HUES48 (cell line): ENCODE data around the gene EOLA1.
"Not testable (repeated sequence)": the region's sequence is repeated elsewhere in the genome, so short reads cannot be mapped to it uniquely, and the experiment has no call there.

ENCODE experiments used
- H3K27ac ChIP-seq: one replicate; pipeline ENCODE4 v1.7.0; 2013; ENCODE audit warnings: low read depth, low read length, inconsistent platforms
- H3K27me3 ChIP-seq: 2 replicates; pipeline ENCODE4 v1.6.1; 2013; ENCODE audit warnings: mild to moderate bottlenecking, low read length; ENCODE audit not compliant: control insufficient read depth, insufficient read depth
- H3K36me3 ChIP-seq: 2 replicates; pipeline ENCODE4 v1.6.1; 2013; ENCODE audit warnings: low read length; ENCODE audit not compliant: control insufficient read depth, insufficient read depth
- H3K4me1 ChIP-seq: 2 replicates; pipeline ENCODE4 v1.6.1; 2013; ENCODE audit warnings: mild to moderate bottlenecking, low read length; ENCODE audit not compliant: control insufficient read depth, insufficient read depth
- H3K4me3 ChIP-seq: 2 replicates; pipeline ENCODE4 v1.5.1; 2013; ENCODE audit warnings: mild to moderate bottlenecking, low read depth, low read length
- H3K9ac ChIP-seq: 2 replicates; pipeline ENCODE4 v1.6.1; 2013; ENCODE audit warnings: mild to moderate bottlenecking, low read depth, low read length, moderate library complexity
- H3K9me3 ChIP-seq: 2 replicates; pipeline ENCODE4 v1.6.1; 2013; ENCODE audit warnings: low read length; ENCODE audit not compliant: control insufficient read depth, insufficient read depth

The EOLA1 gene

DNA sequence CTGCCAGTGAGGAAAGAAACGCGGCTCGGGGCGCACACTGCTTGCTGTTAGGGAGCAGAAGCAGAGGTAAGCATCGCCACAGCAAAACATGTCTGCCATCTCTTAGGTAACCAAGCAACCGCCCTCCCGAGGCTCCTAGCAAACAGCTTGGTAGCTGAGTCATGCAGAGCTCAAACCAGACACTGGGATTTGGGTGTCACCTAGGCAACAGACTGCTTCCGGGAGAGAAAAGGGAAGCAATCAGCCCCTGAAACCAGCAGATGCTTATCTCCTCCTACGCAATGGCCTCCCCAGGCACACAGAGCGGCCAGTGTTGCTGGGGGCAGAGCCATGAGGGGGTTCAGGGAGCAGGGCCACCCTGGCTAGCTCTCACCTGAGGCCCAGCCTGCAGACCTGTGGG is 37.4 kb upstream of the EOLA1 start:
- H3K4me1 ChIP-seq, H3K9ac ChIP-seq, H3K27me3 ChIP-seq, H3K4me3 ChIP-seq: not testable (repeated sequence)
- Histone ChIP-seq H3K36me3 (peaks cover 16% of the 10 kb centered on the region), H3K9me3 (peaks cover 15% of the 10 kb centered on the region), H3K27ac (peak overlapping the region; percentile 51)

DNA sequence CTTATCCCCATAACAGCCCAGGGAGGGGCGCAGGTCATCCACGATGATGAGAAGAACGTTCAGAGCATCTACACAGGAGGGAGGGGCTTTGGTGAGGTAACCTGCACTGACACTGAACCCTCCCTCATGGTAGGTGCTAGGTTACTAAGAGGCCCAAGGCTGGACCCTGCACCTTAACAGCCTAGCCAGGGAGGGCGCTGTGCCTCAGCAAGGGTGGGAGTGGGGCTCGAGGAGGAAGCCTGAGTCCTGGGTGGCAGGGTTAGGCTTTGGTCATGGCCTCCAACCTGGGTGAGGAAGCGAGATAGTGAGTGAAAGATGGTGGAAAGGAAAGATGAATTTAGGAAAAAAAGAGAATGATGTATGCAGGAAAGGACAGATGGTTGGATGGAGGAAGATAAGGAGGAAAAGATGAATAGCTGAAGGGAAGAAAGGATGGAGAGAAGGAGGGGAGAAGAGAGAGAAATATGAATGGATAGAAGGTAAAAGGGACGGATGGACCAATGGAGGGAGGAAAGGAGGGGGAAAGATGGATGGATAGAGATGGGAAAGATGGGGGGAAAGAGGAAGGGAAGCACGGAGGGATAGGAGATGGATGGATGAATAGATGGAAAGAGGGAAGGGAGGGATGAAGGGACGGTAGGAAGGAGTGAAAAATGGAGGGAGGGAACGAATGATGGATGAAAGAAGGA is 36.4 kb upstream of the EOLA1 start:
- H3K9me3 ChIP-seq = peaks cover 15% of the 10 kb centered on the region
- no peak overlapping the region for H3K27ac ChIP-seq
- peak overlapping the region; percentile 62 for H3K4me3 ChIP-seq

DNA sequence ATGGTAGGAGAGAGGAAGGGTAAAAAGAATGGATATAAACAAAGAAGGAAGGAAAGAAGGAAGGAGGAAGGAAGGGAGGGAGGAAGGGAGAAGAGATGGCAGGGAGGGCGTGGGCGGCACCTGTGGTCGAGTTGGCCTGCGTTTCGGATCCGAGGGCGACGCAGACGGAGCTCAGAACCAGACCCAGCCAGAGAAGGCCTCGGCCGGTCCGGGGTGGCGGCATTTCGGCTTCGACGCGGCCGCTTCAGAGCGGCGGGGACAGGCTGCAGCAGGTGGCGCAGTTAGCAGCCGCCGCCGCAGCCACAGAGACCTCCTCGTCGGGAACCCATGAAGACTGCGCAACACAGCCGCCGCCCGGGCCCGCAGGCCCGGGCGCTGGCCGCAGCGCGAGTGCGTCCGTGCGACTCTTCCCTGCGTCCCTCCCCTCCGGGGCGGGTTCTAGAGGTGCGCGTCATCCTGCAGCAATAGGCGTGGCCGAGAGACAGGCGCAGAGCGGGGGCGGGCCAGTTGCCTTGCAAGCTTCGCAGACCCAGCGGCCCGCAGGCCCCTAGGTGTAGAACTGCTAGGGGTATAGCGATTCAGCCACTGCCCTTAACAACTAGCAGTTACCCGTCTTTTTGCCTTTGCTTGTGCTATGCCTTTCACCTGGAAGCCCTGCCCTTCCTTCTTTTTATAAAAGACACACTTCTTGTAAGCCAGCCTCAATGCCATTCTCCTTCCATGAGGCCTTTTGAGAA is 35.7 kb upstream of the EOLA1 start, which contains the start of gene IDS:
Gene IDS, minus strand, starts transcription at position 392 of the 737 bp plus-strand sequence. Its CDS starts 169 bp downstream, at position 223.
- peaks cover 2% of the 10 kb centered on the region for H3K4me1 ChIP-seq
- peaks cover 11% of the 10 kb centered on the region; the same call in 1 of the 2 replicates for H3K36me3 ChIP-seq
- H3K9me3 ChIP-seq = peaks cover 15% of the 10 kb centered on the region
- peak within 1 kb of the TSS; percentile 48 for H3K9ac ChIP-seq
- H3K4me3 ChIP-seq = peak within 1 kb of the TSS; percentile 62
- peak within 1 kb of the TSS; percentile 77 for H3K27ac ChIP-seq
- no peaks in the 10 kb centered on the region for H3K27me3 ChIP-seq

More for the DNA sequence above, 36.4 kb upstream of the EOLA1 start:
- no peaks in the 10 kb centered on the region for H3K27me3 ChIP-seq
- H3K9ac ChIP-seq = peak overlapping the region; percentile 48; the same call in 1 of the 2 replicates
- peaks cover 16% of the 10 kb centered on the region for H3K36me3 ChIP-seq
- H3K4me1 ChIP-seq = no peaks in the 10 kb centered on the region

DNA sequence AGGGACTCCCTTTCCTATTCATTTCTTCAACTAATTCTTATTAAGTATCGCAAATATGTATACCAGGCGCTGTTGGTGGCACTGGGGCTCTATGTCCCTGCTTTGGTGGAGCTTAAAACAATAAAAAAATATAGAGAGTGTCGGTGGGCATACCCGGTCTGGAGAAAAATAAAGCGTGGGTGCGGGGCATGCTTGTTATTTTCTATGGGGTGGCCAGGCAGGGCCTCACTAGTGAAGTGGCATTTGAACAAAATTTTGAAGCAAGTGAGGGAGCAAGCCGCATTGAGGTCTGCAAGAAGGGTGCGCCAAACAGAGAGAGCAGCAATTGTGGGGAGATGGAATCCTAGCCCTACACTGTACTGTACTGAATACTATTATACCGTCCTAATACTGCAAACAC is 35.1 kb upstream of the EOLA1 start:
- H3K27ac ChIP-seq = no peak overlapping the region
- no peaks in the 10 kb centered on the region for H3K27me3 ChIP-seq
- peaks cover 8% of the 10 kb centered on the region; the same call in 1 of the 2 replicates for H3K36me3 ChIP-seq
- H3K4me3 ChIP-seq = peak overlapping the region; percentile 62; the same call in 1 of the 2 replicates
- peaks cover 12% of the 10 kb centered on the region for H3K9me3 ChIP-seq
- peaks cover 4% of the 10 kb centered on the region for H3K4me1 ChIP-seq
- no peak overlapping the region for H3K9ac ChIP-seq

DNA sequence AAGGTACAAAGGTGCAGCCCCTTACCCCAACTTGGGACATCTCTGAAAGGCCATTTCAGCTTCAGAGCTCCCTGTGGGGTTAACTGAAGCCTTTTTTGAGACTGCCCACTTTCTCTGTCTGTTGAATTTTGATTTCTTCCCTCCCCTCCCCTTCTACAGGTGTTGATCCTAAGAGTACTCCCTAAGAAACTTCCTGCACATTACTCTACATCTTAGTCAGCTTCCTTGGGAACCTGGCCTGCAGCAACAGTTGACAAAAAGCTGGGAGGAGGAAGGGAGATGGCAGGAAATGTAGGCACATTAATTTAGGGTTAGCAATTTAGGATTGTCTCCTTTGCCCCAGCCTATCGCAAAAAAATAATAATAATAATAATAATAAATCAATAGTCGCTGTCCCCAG is 34.5 kb upstream of the EOLA1 start:
- H3K9me3 ChIP-seq = peaks cover 10% of the 10 kb centered on the region
- H3K4me3 ChIP-seq = no peak overlapping the region
- no peak overlapping the region for H3K9ac ChIP-seq
- H3K27ac ChIP-seq = no peak overlapping the region
- H3K4me1 ChIP-seq = peaks cover 4% of the 10 kb centered on the region
- H3K27me3 ChIP-seq = no peaks in the 10 kb centered on the region
- H3K36me3 ChIP-seq = peaks cover 8% of the 10 kb centered on the region; the same call in 1 of the 2 replicates

DNA sequence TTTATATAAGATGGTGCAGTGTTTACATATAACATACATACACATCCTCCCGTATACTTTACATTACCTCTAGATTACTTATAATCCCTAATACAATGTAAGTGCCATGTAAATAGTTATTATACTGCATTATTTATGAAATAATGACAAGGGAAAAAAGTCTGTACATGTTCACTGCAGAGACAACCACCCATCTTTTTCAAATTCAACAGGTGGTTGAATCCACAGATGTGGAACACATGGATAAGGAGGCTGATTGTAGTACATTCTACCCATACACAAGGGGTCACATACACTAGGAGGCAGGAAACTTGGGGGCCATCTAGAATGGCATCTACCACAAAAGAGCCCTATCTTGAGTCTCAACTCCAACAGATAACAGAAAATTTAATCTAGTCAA is 32.3 kb upstream of the EOLA1 start:
- peaks cover 8% of the 10 kb centered on the region for H3K4me1 ChIP-seq
- H3K9ac ChIP-seq = no peak overlapping the region
- H3K36me3 ChIP-seq = no peaks in the 10 kb centered on the region
- no peaks in the 10 kb centered on the region for H3K27me3 ChIP-seq
- H3K27ac ChIP-seq = no peak overlapping the region
- peaks cover 8% of the 10 kb centered on the region for H3K9me3 ChIP-seq
- H3K4me3 ChIP-seq = no peak overlapping the region

DNA sequence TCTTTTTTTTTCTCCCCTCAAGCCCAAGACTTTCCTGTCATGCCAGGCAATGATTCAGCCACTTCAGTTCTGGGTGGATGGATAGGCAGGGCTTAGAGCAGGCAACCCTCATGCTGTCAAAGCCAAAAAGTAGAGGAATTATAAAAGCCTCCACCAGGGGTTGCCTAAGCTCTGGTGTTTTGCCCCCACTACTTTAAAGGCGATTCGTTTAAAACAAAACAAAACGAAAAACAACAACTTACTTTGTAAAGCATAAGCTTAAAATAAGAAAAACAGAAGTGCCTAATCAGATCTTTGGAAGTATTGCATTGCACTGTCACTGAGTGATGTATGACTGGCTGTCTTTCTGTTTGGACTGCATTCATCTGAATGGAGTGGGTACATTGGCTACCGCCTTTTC is 30.4 kb upstream of the EOLA1 start:
- H3K27me3 ChIP-seq = no peaks in the 10 kb centered on the region
- no peak overlapping the region for H3K9ac ChIP-seq
- H3K36me3 ChIP-seq = no peaks in the 10 kb centered on the region
- no peak overlapping the region for H3K27ac ChIP-seq
- H3K9me3 ChIP-seq = peaks cover 21% of the 10 kb centered on the region
- H3K4me1 ChIP-seq = peaks cover 8% of the 10 kb centered on the region
- H3K4me3 ChIP-seq = no peak overlapping the region

DNA sequence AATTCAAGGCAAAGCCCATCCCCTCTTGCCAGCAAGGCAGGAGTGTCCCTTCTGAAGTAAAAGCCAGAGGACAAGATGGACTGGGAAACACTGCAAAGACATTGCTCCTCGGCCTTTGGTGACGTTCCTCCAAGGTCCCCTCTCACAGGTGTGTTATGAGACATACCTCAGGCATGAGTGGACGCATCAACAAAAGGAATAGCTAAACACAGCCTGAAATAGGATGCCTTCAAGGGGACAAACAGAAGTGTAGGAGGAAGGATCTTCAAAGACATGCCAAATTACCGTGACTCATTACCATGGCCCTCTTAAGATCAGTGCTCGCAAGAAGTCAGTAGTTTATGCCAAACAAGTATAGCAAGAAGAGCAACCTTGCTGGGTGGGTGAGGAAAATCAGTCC is 29.7 kb upstream of the EOLA1 start:
- Histone ChIP-seq H3K9me3 (peaks cover 21% of the 10 kb centered on the region), H3K27me3 (no peaks in the 10 kb centered on the region), H3K9ac (no peak overlapping the region), H3K36me3 (no peaks in the 10 kb centered on the region), H3K4me3 (no peak overlapping the region), H3K4me1 (peaks cover 8% of the 10 kb centered on the region), H3K27ac (peak overlapping the region; percentile 67)

DNA sequence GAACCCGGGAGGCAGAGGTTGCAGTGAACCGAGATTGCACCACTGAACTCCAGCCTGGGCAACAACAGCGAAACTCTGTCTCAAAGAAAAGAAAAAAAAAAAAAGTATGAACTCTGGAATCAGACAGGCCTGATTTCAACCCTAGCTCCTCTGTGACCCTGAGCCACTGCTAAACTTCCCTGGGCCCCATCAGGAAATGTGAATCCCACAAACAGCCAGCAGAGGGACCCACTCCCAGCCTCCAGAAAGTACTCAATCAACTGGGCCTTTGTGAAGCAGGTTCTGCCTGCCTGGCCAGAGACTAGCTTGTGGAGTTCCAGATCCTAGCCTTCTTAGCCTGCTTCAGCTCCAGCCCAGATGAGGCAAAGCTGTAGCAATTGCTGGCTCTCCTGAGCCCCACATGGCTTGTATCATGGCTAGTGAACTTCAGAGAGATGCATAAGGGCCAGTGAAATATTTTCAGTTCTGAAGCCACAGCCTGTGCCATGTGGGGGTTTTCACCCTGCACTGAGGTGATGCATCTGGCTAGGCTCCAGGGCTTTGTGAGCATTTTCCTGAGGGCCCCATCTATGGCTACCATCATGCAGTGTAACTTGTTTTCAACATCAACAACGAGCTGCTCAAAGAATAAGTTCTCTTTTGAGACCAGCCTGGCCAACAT is 28.5 kb upstream of the EOLA1 start:
- H3K4me1 ChIP-seq = peaks cover 8% of the 10 kb centered on the region
- H3K9me3 ChIP-seq = peaks cover 23% of the 10 kb centered on the region
- H3K27me3 ChIP-seq = no peaks in the 10 kb centered on the region
- no peak overlapping the region for H3K9ac ChIP-seq
- H3K27ac ChIP-seq = no peak overlapping the region
- H3K4me3 ChIP-seq = no peak overlapping the region
- no peaks in the 10 kb centered on the region for H3K36me3 ChIP-seq

DNA sequence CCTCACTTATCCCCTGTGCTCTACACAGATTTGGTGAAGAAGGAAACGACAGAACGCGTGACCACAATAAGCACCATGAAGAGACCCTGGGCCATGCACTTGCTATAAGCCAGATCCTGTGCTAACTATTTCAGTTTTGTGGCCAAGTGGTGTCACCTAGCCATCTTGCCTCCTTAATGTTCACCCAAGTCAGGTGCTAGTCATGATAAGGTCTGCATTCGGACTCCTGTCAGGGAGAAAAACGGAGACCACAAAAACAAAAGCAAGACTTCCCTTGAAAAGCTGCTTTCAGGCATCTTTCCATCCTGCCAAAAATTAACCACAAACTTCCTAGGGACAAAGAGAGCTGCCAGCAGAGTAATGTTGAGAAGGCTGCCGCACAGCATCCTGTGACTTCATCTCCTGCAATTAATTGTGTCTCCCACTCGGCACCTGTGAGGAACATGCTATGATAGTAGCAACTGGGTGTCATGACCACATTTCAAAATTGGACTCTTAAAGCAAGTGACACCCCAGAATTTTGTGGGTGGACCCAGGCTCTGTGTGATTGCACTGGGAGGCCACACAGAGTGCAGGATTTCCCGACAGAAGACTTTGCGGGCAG is 26.9 kb upstream of the EOLA1 start:
- H3K9me3 ChIP-seq = peaks cover 22% of the 10 kb centered on the region
- H3K36me3 ChIP-seq = no peaks in the 10 kb centered on the region
- H3K4me1 ChIP-seq = peaks cover 8% of the 10 kb centered on the region
- no peak overlapping the region for H3K4me3 ChIP-seq
- no peak overlapping the region for H3K27ac ChIP-seq
- H3K9ac ChIP-seq = no peak overlapping the region
- no peaks in the 10 kb centered on the region for H3K27me3 ChIP-seq
